Measurements from ENCODE around the gene ZDHHC12. TPM values are rescaled to one million over a fixed set of nuclear protein-coding genes. Genes with fewer than 3 reads are reported as not detected.

ZDHHC12 gene
- total and polyA plus RNA-seq, 10 of the 15 experiments (the other 5 are each of a cell fraction or from before 2014, with no cell fraction given) = 0.95 to 146 (median 49.9) TPM

- BruUV-seq (replicated peaks) = no TSS peak
- Histone ChIP-seq H3K79me2 (ENCODE audit: control insufficient read depth, insufficient read depth, low read length) (no peaks in the 10 kb centered on the region), H3K27ac (ENCODE audit: control insufficient read depth, insufficient read depth) (no peak overlapping the region), H3K9ac (ENCODE audit: control insufficient read depth, insufficient read depth, low read length) (no peak overlapping the region), H3K4me1 (ENCODE audit: control insufficient read depth, insufficient read depth, low read length) (no peaks in the 10 kb centered on the region), H3K36me3 (ENCODE audit: control insufficient read depth in 2 of 2, insufficient read depth in 2 of 2, low read length in 1 of 2) (no peaks in the 10 kb centered on the region; a peak in 1 of 4 replicates), H3K4me2 (ENCODE audit: control insufficient read depth, insufficient read depth) (no peak overlapping the region), H3K27me3 (replicated peaks in 1 of 2; ENCODE audit: control insufficient read depth in 2 of 2, insufficient read depth in 2 of 2, low read length in 1 of 2) (no peaks in the 10 kb centered on the region), H4K20me1 (ENCODE audit: control insufficient read depth, insufficient read depth) (no peaks in the 10 kb centered on the region), H2AFZ (ENCODE audit: control insufficient read depth, low read depth, low read length) (no peak overlapping the region), H3K9me3 (replicated peaks; ENCODE audit: control insufficient read depth, insufficient read depth, low read length) (no peaks in the 10 kb centered on the region), H3K4me3 (no peak overlapping the region)
- in situ Hi-C loops (cut with MboI) (no loop called here), intact Hi-C loops (cut with micrococcal nuclease; ENCODE audit: unreplicated experiment) (no loop called here)
- FAIRE-seq (no peak), DNase-seq (ENCODE audit: low read depth, low spot score) (no peak), ATAC-seq (no peak)
- TF ChIP-seq BRCA1 (IDR thresholded peaks at IDR 0.05; ENCODE audit: low read depth, low read length) (no peak), IRF3 (IDR thresholded peaks at IDR 0.05) (no peak), NFYB (IDR thresholded peaks at IDR 0.05; ENCODE audit: insufficient read depth, low read depth, low read length) (no peak), ATF7 (IDR thresholded peaks at IDR 0.05; ENCODE audit: low read depth) (no peak)
- 95% methylated on average over 6 of the region's 6 CpGs for WGBS (ENCODE audit: insufficient coverage, insufficient replicate concordance, low lambda C conversion rate, missing lambda C conversion rate)
- ChIA-PET RAD21 (ENCODE audit: unreplicated experiment) (no interaction called here), CTCF (no interaction called here), POLR2A (interaction anchor here (0.6 to 0.7 kb wide), 2 partner anchors 11 to 31 kb away, joined by 3 to 10 read pairs; no protein-coding TSS in a partner anchor), SMC1A (ENCODE audit: uncharacterized antibody, unreplicated experiment) (no interaction called here)
These were observed 33.7 kb upstream of the ZDHHC12 start for GRCh38 chr9:128757602-128758001.

GRCh38 chr9:128753627-128754026, 29.7 kb upstream of the ZDHHC12 start:
- Histone ChIP-seq H3K79me2 (ENCODE audit: control insufficient read depth, insufficient read depth, low read length) (no peaks in the 10 kb centered on the region), H3K9me3 (replicated peaks; ENCODE audit: control insufficient read depth, insufficient read depth, low read length) (no peaks in the 10 kb centered on the region), H3K9ac (ENCODE audit: control insufficient read depth, insufficient read depth, low read length) (no peak overlapping the region), H2AFZ (ENCODE audit: control insufficient read depth, low read depth, low read length) (no peak overlapping the region), H3K36me3 (ENCODE audit: control insufficient read depth in 2 of 2, insufficient read depth in 2 of 2, low read length in 1 of 2) (no peaks in the 10 kb centered on the region; a peak in 1 of 4 replicates), H3K4me1 (ENCODE audit: control insufficient read depth, insufficient read depth, low read length) (no peaks in the 10 kb centered on the region), H3K4me2 (ENCODE audit: control insufficient read depth, insufficient read depth) (no peak overlapping the region), H4K20me1 (ENCODE audit: control insufficient read depth, insufficient read depth) (no peaks in the 10 kb centered on the region), H3K27ac (ENCODE audit: control insufficient read depth, insufficient read depth) (no peak overlapping the region), H3K27me3 (replicated peaks in 1 of 2; ENCODE audit: control insufficient read depth in 2 of 2, insufficient read depth in 2 of 2, low read length in 1 of 2) (no peaks in the 10 kb centered on the region), H3K4me3 (no peak overlapping the region)
- ChIA-PET RAD21 (ENCODE audit: unreplicated experiment) (interaction anchor here (0.5 kb wide), 1 partner anchor 16 kb away, joined by 3 read pairs; no protein-coding TSS in a partner anchor), SMC1A (ENCODE audit: uncharacterized antibody, unreplicated experiment) (interaction anchor here (0.7 to 1.2 kb wide), 2 partner anchors 14 to 18 kb away, joined by 3 read pairs; no protein-coding TSS in a partner anchor), POLR2A (interaction anchor here (0.6 kb wide), 2 partner anchors 15 to 266 kb away, joined by 4 to 5 read pairs; no protein-coding TSS in a partner anchor), CTCF (interaction anchor here (0.6 to 1.1 kb wide), 2 partner anchors 55 to 315 kb away, joined by 3 to 4 read pairs; no protein-coding TSS in a partner anchor)
- ATAC-seq (no peak), FAIRE-seq (no peak), DNase-seq (ENCODE audit: low read depth, low spot score) (no peak)
- in situ Hi-C loops (cut with MboI) (no loop called here), intact Hi-C loops (cut with micrococcal nuclease; ENCODE audit: unreplicated experiment) (no loop called here)
- BruUV-seq (replicated peaks) = no TSS peak
- TF ChIP-seq SMARCA5 (IDR thresholded peaks at IDR 0.05) (no peak), ELK1 (IDR thresholded peaks at IDR 0.05; ENCODE audit: low read depth, low read length) (no peak), RCOR1 (conservative IDR thresholded peaks at IDR 0.05; ENCODE audit: low read depth, low read length) (no peak), TCF12 (IDR thresholded peaks at IDR 0.05; ENCODE audit: low read depth, low read length) (no peak), ZBTB4 (CRISPR knock-in tag; IDR thresholded peaks at IDR 0.05) (no peak), JUND (IDR thresholded peaks at IDR 0.05; ENCODE audit: low read depth, low read length) (no peak), NRF1 (conservative IDR thresholded peaks at IDR 0.05; ENCODE audit: low read depth, low read length) (no peak), SMAD5 (IDR thresholded peaks at IDR 0.05; ENCODE audit: low read depth) (no peak), EP300 (IDR thresholded peaks at IDR 0.05; ENCODE audit: borderline replicate concordance in 1 of 2, control insufficient read depth in 1 of 2, low read depth in 2 of 2, low read length in 2 of 2) (no peak)
- 80% methylated on average over 16 of the region's 16 CpGs for WGBS (ENCODE audit: insufficient coverage, insufficient replicate concordance, low lambda C conversion rate, missing lambda C conversion rate)
